OCI-LY1 (cell line): ENCODE results near the gene ELL2.

Experiments used
- CTCF ChIP-seq: fragments of 200-600 bp; sonication (generic), shearing (Covaris generic); IDR thresholded peaks from 2 replicates; pipeline ENCODE4 v1.5.1; 2017; ENCODE audit warnings: mild to moderate bottlenecking, antibody characterized with exemption, low read length, moderate library complexity, mixed read lengths
- EZH2 ChIP-seq: fragments of 200-600 bp; sonication (generic), shearing (Covaris generic); IDR thresholded peaks from 2 replicates; pipeline ENCODE4 v1.8.0; 2017; ENCODE audit warnings: borderline replicate concordance, mixed run types, mild to moderate bottlenecking, antibody characterized with exemption, low read length, moderate library complexity, mixed read lengths

DNA sequence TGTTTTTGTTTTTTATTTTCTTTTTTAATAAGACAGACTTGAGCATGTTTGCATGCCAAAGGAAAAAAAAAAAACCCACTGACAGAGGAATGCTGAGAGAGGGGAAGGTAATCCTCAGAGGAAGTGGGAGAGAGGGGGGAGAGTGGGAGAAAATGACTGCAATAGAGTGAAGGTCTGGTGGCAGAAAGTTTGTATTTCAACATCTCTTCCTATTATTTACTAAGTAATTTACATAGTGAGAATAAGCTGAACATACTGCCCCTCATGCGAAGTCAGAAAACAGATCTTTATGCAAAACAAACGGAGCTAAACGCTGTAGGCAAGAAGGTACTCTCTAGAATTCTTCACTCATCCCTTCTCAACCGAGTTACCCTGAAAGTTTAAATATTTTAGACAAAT lies 45.0 kb downstream of the ELL2 start:
- no peak for TF ChIP-seq CTCF
- no peak for TF ChIP-seq EZH2
